Measurements from ENCODE around the gene SPAG8. TPM values are rescaled to one million over a fixed set of nuclear protein-coding genes. Genes with fewer than 3 reads are reported as not detected.

SPAG8 gene
- total RNA-seq, 6 experiments from 2014 or later, result 0.42 to 1.3 (median 0.80) TPM; not detected in 3

DNA sequence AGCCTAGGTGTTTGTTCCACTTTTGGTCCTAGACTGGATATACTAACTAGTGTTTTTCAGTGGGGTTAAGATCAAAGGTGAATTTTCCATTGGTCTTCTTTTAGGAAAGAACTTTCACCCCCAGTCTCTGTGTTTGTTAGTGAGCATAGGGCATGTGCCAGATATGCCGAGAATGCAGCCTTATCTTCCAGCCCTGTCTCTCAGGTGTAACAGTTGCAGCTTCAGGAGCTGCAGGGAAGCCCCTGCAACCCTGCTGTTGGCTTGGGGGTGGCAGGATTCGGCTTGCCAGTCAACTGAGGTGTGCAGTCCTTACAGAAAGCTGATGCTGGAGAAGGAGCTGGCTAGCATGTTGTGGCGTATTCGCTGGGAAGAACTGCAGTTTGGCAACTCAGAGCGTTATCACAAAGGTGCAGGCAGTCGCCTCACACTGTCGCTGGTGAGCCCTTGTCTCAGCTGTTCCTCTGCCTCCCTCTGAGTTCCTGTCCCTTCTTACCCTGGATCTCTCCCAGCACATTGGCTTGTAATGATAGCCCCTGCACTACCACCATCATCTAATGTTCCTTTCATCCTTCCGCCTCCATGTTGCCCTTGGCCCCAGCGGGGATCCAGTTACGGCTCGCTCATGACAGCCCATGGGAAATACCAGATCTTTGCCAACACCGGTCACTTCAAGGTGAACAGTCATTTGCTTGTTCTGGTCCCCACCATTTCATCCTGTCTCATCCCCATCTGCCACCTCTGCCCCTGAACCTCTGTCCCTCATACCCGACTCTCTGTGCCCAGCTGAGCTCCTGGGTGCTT lies 10.5 kb downstream of the SPAG8 start:
- no peaks in the 10 kb centered on the region for H3K9me3 ChIP-seq
- H3K36me3 ChIP-seq, result peaks cover 0 to 7% (median 6%) of the 10 kb centered on the region in 4 donors
- no peaks in the 10 kb centered on the region for H3K27me3 ChIP-seq
- DNase-seq (peak in 1 of 3 donors; percentile 31), ATAC-seq (peak; percentile 75 to 88 (median 80))
- no peak overlapping the region for H3K4me3 ChIP-seq
- H3K27ac ChIP-seq, result peak overlapping the region in 2 of 3 donors; percentile 40 to 63
- peaks cover 0 to 13% (median 2%) of the 10 kb centered on the region in 4 donors for H3K4me1 ChIP-seq
- WGBS (ENCODE audit: insufficient coverage, low coverage, low lambda C conversion rate, missing lambda C conversion rate), result 47% methylated on average over 9 of the region's 13 CpGs
- intact Hi-C loops (cut with DNase I), result no loop called here
- TF ChIP-seq, protein P1, sequence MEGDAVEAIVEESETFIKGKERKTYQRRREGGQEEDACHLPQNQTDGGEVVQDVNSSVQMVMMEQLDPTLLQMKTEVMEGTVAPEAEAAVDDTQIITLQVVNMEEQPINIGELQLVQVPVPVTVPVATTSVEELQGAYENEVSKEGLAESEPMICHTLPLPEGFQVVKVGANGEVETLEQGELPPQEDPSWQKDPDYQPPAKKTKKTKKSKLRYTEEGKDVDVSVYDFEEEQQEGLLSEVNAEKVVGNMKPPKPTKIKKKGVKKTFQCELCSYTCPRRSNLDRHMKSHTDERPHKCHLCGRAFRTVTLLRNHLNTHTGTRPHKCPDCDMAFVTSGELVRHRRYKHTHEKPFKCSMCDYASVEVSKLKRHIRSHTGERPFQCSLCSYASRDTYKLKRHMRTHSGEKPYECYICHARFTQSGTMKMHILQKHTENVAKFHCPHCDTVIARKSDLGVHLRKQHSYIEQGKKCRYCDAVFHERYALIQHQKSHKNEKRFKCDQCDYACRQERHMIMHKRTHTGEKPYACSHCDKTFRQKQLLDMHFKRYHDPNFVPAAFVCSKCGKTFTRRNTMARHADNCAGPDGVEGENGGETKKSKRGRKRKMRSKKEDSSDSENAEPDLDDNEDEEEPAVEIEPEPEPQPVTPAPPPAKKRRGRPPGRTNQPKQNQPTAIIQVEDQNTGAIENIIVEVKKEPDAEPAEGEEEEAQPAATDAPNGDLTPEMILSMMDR (IDR thresholded peaks at IDR 0.05), result no peak
- no peak for TF ChIP-seq POLR2A (IDR thresholded peaks at IDR 0.05)

DNA sequence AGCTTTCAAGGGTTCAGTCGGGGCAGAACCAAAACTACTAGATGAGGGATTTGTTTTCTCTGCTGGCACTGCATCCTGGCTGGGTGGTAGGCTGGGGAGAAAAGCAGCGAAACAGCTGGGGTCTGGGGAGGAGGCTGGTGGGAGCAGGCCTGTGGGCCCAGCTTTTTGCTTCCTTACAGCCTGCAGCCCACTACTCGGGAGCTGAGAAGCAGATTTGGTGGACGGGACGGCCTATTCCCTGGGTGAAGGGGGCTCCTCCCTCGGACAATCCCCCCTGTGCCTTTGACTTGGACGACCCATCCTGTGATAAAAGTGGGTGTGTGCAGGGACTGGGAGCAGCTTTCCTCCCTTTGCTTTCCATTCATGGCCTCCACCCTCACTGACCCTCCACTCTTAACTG lies 11.5 kb downstream of the SPAG8 start:
- Histone ChIP-seq H3K27me3 (no peaks in the 10 kb centered on the region), H3K27ac (peak overlapping the region in 1 of 3 donors; percentile 63)
- WGBS (ENCODE audit: insufficient coverage, low coverage, low lambda C conversion rate, missing lambda C conversion rate), result 20% methylated on average over 1 of the region's 7 CpGs

DNA sequence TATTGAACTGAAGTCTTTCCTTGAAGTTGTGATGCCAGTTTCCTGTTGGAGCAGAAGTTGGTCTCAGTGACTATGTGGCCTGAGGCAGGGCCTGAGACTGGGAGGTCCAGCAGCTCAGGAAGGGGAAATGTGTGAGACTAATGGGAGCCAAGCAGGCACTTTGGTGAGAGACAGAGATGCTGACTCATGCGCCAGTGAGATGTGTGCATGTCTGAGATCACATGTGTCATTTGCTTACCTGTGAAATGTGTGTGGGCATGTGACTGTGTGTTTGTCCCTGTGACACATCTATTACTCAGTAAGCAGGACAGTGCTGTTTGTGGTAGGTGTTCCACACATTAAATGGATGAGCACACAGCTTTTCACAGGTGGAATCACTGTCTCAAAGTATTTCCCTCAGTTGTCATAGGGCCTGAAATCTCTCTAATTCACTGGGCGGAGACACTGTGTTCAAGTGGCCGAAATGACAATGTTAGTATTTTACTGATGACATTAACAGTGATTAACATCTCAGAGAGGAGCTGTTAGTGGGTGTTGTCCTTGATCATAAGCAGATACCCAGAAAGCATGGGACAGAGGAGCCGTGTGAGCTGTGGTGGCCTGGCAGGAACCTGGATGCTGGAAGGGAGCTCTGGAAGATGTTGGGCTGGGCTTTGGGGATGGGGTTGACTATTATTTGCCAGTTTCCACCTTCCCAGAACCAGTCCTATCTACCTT lies 13.2 kb downstream of the SPAG8 start:
- DNase-seq, result peak in 1 of 3 donors; percentile 29
- TF ChIP-seq, protein P1 (IDR thresholded peaks at IDR 0.05), result no peak
- TF ChIP-seq POLR2A (IDR thresholded peaks at IDR 0.05), result no peak
- 93% methylated on average over 2 of the region's 4 CpGs for WGBS (ENCODE audit: insufficient coverage, low coverage, low lambda C conversion rate, missing lambda C conversion rate)
- H3K4me1 ChIP-seq, result peaks cover 0 to 13% (median 2%) of the 10 kb centered on the region in 4 donors
- H3K4me3 ChIP-seq, result no peak overlapping the region
- intact Hi-C loops (cut with DNase I), result loop anchor here in 1 of 2 donors (10.0 kb wide), 1 partner anchor 86 kb away; no protein-coding TSS in a partner anchor
- no peaks in the 10 kb centered on the region for H3K9me3 ChIP-seq
- ATAC-seq, result peak in 3 of 4 donors; percentile 10 to 61 (median 31)
- no peaks in the 10 kb centered on the region for H3K27me3 ChIP-seq
- H3K27ac ChIP-seq, result no peak overlapping the region
- H3K36me3 ChIP-seq, result peaks cover 0 to 5% (median 2%) of the 10 kb centered on the region in 4 donors

More for the DNA sequence above, 11.5 kb downstream of the SPAG8 start:
- DNase-seq (peak in 1 of 3 donors; percentile 35), ATAC-seq (no peak)
- H3K36me3 ChIP-seq, result peaks cover 0 to 6% (median 3%) of the 10 kb centered on the region in 4 donors
- TF ChIP-seq, protein P1 (IDR thresholded peaks at IDR 0.05), result no peak
- TF ChIP-seq POLR2A (IDR thresholded peaks at IDR 0.05), result no peak
- no peak overlapping the region for H3K4me3 ChIP-seq
- intact Hi-C loops (cut with DNase I), result no loop called here
- no peaks in the 10 kb centered on the region for H3K9me3 ChIP-seq
- peaks cover 0 to 13% (median 2%) of the 10 kb centered on the region in 4 donors for H3K4me1 ChIP-seq

DNA sequence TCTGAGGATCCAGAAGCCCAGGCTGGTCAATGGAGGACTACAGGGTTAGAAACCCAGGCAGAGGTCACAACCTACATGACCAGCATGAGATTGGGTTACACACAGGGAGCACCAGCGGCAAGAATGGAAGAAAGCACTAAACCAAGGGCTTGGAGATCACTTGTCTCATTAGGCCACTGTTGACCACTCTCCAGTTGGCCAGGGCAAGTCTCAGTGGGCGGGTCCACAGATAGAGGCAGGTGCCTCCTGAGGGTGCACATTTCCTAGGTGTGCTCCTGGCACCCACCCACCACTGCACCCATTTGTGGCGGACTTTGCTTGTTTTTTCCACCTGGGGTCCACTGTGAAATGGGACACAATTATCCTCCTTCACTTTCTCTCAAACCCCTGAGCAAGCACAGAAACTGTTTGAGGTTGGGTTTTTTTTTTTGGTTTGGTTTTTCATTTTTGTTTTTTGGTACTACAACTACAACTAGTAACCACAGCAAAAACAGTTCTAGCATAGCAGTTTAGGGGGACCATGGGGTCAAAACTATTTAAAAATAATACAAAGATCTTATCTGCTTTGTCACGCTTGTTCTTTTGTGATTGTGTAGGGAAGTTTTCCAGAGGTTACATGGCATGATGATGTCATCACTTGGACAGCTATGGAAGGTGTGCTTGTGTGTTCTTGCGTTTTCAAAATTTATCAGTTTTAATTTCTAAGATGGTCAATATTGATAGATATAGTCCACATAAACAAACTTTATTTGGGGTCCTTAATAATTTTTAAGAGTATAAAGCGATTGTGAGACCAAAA lies 14.6 kb downstream of the SPAG8 start:
- ATAC-seq (no peak), DNase-seq (peak in 1 of 3 donors; percentile 37)
- peaks cover 0 to 19% (median 2%) of the 10 kb centered on the region in 4 donors for H3K4me1 ChIP-seq
- H3K36me3 ChIP-seq, result peaks cover 0 to 4% (median 0%) of the 10 kb centered on the region in 4 donors
- no peak overlapping the region for H3K27ac ChIP-seq
- no peaks in the 10 kb centered on the region for H3K9me3 ChIP-seq
- WGBS (ENCODE audit: insufficient coverage, low coverage, low lambda C conversion rate, missing lambda C conversion rate), result 74% methylated on average over 3 of the region's 6 CpGs
- no peak overlapping the region for H3K4me3 ChIP-seq
- intact Hi-C loops (cut with DNase I), result loop anchor here in 1 of 2 donors (10.0 kb wide), 1 partner anchor 87 kb away; no protein-coding TSS in a partner anchor
- TF ChIP-seq, protein P1 (IDR thresholded peaks at IDR 0.05), result no peak
- TF ChIP-seq POLR2A (IDR thresholded peaks at IDR 0.05), result no peak
- no peaks in the 10 kb centered on the region for H3K27me3 ChIP-seq

All from right lobe of liver (tissue), 6 donors.